ENCODE data around the gene NPLOC4. TPM values are rescaled to one million over a fixed set of nuclear protein-coding genes. Genes with fewer than 3 reads are reported as not detected.

Gene NPLOC4
- total RNA-seq, 1 donor from 2014 or later: 102 TPM

DNA sequence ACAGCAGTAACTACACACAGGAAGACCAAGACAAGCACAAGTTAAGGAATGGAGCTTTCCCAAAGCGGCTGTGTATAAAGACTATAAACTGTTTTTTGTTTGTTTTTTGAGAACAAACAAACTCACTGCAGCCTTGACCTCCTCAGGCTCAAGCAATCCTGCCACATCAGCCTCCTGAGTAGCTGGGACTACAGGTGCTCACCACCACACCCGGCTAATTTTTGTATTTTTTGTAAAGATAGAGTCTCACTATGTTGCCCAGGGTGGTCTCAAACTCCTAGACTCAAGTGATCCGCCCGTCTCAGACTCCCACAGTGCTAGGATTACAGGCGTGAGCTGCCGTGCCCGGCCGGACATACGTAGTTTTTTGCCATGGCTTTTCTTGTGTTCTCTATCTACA is 23.5 kb upstream of the NPLOC4 start:
- H3K27me3 Mint-ChIP-seq: no peaks in the 10 kb centered on the region
- H3K9me3 Mint-ChIP-seq (ENCODE audit: low read depth): no peaks in the 10 kb centered on the region
- TF ChIP-seq, protein P1, sequence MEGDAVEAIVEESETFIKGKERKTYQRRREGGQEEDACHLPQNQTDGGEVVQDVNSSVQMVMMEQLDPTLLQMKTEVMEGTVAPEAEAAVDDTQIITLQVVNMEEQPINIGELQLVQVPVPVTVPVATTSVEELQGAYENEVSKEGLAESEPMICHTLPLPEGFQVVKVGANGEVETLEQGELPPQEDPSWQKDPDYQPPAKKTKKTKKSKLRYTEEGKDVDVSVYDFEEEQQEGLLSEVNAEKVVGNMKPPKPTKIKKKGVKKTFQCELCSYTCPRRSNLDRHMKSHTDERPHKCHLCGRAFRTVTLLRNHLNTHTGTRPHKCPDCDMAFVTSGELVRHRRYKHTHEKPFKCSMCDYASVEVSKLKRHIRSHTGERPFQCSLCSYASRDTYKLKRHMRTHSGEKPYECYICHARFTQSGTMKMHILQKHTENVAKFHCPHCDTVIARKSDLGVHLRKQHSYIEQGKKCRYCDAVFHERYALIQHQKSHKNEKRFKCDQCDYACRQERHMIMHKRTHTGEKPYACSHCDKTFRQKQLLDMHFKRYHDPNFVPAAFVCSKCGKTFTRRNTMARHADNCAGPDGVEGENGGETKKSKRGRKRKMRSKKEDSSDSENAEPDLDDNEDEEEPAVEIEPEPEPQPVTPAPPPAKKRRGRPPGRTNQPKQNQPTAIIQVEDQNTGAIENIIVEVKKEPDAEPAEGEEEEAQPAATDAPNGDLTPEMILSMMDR (IDR thresholded peaks at IDR 0.05; ENCODE audit: unreplicated experiment): no peak
- H3K27ac Mint-ChIP-seq: no peak overlapping the region
- no peak for DNase-seq (ENCODE audit: low spot score, unreplicated experiment)
- H3K36me3 Mint-ChIP-seq (ENCODE audit: insufficient read depth): no peaks in the 10 kb centered on the region
- no peak overlapping the region for H3K4me3 Mint-ChIP-seq (ENCODE audit: low read depth)
- no peaks in the 10 kb centered on the region for H3K4me1 Mint-ChIP-seq (ENCODE audit: low read depth)

DNA sequence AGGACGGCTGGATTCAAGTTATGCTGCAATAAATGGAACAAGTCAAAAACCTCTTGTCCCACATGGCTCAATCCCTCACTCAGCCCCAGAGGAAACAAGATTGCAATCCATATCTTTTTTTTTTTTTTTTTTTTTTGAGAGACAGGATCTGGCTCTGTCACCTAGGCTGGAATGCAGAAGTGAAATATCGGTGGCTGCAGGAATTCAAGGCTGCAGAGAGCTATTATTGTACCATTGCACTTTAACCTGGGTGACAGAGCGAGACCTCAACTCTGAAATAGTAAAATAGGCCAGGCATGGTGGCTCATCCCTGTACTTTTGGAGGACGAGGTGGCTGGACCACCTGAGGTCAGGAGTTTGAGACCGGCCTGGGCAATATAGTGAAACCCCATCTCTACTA is 22.1 kb upstream of the NPLOC4 start:
- TF ChIP-seq, protein P1 (IDR thresholded peaks at IDR 0.05; ENCODE audit: unreplicated experiment): no peak
- DNase-seq (ENCODE audit: low spot score, unreplicated experiment): no peak
- Mint-ChIP-seq H3K9me3 (ENCODE audit: low read depth) (no peaks in the 10 kb centered on the region), H3K4me1 (ENCODE audit: low read depth) (no peaks in the 10 kb centered on the region), H3K36me3 (ENCODE audit: insufficient read depth) (no peaks in the 10 kb centered on the region), H3K27me3 (no peaks in the 10 kb centered on the region), H3K4me3 (ENCODE audit: low read depth) (no peak overlapping the region), H3K27ac (no peak overlapping the region)

DNA sequence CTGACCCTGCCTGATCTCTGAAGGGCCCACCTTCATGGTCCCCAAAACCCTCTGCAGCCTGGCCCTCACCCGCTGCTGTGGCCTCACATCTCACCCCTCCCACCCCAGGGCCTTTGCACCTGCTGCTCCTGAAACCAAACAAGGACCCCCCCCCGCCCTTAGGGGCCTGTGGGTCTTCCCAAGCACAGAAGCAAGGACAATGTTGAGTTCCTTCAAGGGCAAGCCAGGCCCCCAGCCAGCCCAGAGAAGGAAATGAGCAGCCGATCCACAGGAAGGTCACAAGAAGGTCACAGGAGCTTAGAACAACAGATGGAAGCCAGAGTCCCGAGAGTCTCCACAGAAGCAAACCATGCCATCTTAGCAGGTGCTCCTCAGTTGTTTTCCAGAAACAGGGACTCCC is 19.9 kb upstream of the NPLOC4 start:
- Mint-ChIP-seq H3K9me3 (ENCODE audit: low read depth) (no peaks in the 10 kb centered on the region), H3K36me3 (ENCODE audit: insufficient read depth) (no peaks in the 10 kb centered on the region), H3K27ac (no peak overlapping the region), H3K27me3 (peaks cover 4% of the 10 kb centered on the region), H3K4me3 (ENCODE audit: low read depth) (no peak overlapping the region), H3K4me1 (ENCODE audit: low read depth) (peaks cover 3% of the 10 kb centered on the region)
- DNase-seq (ENCODE audit: low spot score, unreplicated experiment): no peak
- TF ChIP-seq, protein P1 (IDR thresholded peaks at IDR 0.05; ENCODE audit: unreplicated experiment): no peak

DNA sequence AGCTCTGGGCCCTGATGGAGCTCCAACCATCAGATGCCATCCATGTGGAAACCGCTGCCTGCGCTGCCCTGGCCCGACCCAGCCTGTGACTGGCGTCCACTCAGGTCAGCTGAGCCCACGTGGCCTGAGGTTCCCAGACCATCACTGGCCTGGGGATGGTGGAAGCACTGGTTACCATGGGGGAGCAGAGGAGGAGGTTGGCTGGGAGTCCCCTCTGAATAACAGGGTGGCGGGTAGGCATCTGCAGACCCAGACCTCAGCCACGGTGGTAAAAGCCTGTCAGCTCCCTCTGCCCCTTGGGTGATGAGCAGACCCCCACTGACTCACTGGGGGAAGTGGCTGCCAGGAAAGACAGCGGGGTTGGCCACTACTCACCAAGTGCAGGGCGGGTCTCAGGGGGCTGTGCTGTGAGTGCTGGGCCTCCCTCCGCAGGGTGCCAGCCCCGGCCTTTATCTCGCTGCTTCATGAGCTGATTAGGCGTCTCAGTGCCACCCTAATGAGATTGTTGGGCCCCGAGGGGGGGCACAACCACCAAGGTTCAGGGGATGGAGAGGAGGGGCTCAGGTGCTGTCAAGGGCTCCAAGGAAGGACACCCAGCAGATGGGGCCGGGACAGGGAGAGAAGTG is 19.3 kb upstream of the NPLOC4 start, which contains the start of gene PDE6G:
TSS of gene PDE6G (minus strand) at position 425 of the 626 bp plus-strand sequence. CDS start 3,237 bp downstream, outside the sequence.
- peaks cover 4% of the 10 kb centered on the region for H3K4me1 Mint-ChIP-seq (ENCODE audit: low read depth)
- no peak for DNase-seq (ENCODE audit: low spot score, unreplicated experiment)
- peaks cover 6% of the 10 kb centered on the region for H3K27me3 Mint-ChIP-seq
- no peaks in the 10 kb centered on the region for H3K9me3 Mint-ChIP-seq (ENCODE audit: low read depth)
- H3K36me3 Mint-ChIP-seq (ENCODE audit: insufficient read depth): no peaks in the 10 kb centered on the region
- H3K4me3 Mint-ChIP-seq (ENCODE audit: low read depth): no peak within 1 kb of the TSS
- TF ChIP-seq, protein P1 (IDR thresholded peaks at IDR 0.05; ENCODE audit: unreplicated experiment): no peak
- no peak within 1 kb of the TSS for H3K27ac Mint-ChIP-seq

DNA sequence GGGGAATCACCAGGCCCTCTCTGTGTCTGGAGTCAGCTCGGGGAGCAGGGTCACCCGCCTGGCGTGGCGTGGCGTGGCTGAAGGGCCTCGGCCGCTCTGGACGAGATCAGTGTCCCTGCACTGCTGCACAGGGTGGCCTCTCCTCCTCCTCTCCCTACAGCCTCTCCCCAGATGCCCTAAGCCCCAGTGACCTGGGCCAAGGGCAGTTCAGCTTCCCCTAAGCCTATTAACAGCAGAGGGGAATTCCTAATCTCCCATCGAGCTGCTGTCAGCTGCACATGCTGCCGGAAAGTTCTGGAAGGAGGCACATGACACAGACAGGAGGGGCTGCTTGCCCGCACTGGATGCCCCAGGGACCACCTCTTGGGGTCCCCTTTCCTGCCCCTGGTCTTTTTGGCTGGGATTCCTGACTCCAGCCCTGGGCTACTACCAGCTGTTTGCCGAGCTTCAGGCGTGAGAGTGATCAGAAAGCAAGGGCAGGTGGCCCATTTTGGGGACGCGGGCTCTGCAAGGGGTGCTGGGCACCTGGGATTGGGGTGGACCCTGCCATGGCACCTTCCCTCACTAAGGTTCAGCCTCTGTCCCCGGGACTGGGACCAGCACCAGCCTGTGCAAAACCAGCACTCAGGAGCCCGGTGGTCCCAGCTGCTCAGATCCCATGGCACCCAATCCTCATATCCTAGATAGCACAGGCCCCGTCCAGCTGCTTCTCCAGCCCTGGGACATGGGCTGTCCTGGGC is 18.6 kb upstream of the NPLOC4 start:
- no peaks in the 10 kb centered on the region for H3K36me3 Mint-ChIP-seq (ENCODE audit: insufficient read depth)
- H3K27ac Mint-ChIP-seq: no peak overlapping the region
- peaks cover 4% of the 10 kb centered on the region for H3K4me1 Mint-ChIP-seq (ENCODE audit: low read depth)
- H3K27me3 Mint-ChIP-seq: peaks cover 6% of the 10 kb centered on the region
- TF ChIP-seq, protein P1 (IDR thresholded peaks at IDR 0.05; ENCODE audit: unreplicated experiment): no peak
- H3K4me3 Mint-ChIP-seq (ENCODE audit: low read depth): no peak overlapping the region
- DNase-seq (ENCODE audit: low spot score, unreplicated experiment): no peak
- H3K9me3 Mint-ChIP-seq (ENCODE audit: low read depth): no peaks in the 10 kb centered on the region

Data from progenitor cell of endocrine pancreas (in vitro differentiated cells).